Measurements from ENCODE around the gene SLC7A14. TPM values are rescaled to one million over a fixed set of nuclear protein-coding genes. Genes with fewer than 3 reads are reported as not detected.

SLC7A14 gene
- total and polyA plus RNA-seq, 2 of the 4 experiments (the other 2 are of a cell fraction), result 2.7 to 6.8 TPM

DNA sequence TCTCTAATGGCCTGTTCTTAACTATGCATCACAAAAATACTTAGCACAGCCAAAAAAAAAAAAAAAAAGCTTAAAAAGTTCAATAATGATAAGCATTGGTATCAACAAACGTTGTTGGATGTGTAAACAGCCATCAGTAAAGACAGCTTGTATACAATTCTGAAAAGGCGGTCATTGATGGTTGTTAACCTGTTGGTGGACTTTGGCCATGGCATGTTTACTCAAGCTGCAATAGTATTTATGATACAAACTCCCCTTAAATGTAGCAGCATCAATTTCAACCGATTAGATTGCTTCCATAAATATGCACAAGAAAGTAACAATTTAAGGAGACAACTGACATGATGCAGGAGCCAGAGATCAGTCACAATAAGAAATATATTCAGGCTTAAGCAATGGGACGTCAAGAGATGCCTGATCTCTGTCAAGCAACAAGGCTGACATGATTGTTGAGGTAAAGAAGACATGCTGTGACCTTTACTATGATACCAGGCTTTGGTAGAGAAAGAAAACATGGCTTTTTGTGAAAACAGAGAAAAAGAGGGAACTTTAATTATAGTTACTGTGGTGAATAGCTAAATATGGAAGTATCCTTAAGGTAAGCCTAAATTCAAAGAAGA is 14.2 kb upstream of the SLC7A14 start:
- H3K4ac ChIP-seq (ENCODE audit: low read depth, low read length), result no peak overlapping the region
- H3K9me1 ChIP-seq (ENCODE audit: insufficient read depth, low read length), result no peaks in the 10 kb centered on the region
- H4K8ac ChIP-seq (ENCODE audit: low read depth in 2 of 2, low read length in 2 of 2), result no peak overlapping the region
- H4K20me1 ChIP-seq (ENCODE audit: insufficient read depth, low read length), result no peaks in the 10 kb centered on the region
- H3K4me3 ChIP-seq (ENCODE audit: insufficient read depth, low read depth, low read length), result no peak overlapping the region
- H3K27me3 ChIP-seq (ENCODE audit: control insufficient read depth, insufficient read depth, low read length), result no peaks in the 10 kb centered on the region; the same call in 1 of the 2 replicates
- H2AK5ac ChIP-seq (ENCODE audit: low read depth, low read length), result no peak overlapping the region
- DNase-seq (no peak), ATAC-seq (ENCODE audit: low read depth) (no peak)
- no peaks in the 10 kb centered on the region for H3K36me3 ChIP-seq (ENCODE audit: control insufficient read depth, insufficient read depth, low read length)
- H2BK120ac ChIP-seq (ENCODE audit: low read depth, low read length), result no peak overlapping the region
- BruUV-seq (replicated peaks), result no TSS peak
- no peaks in the 10 kb centered on the region for H3K4me1 ChIP-seq (ENCODE audit: control insufficient read depth, insufficient read depth, low read length)
- no peak overlapping the region for H3K18ac ChIP-seq (ENCODE audit: low read depth, low read length)
- H3K56ac ChIP-seq (ENCODE audit: extremely low read depth, insufficient read depth, low read length), result no peak overlapping the region
- H3K79me1 ChIP-seq (ENCODE audit: low read depth in 1 of 2, low read length in 2 of 2), result no peaks in the 10 kb centered on the region
- H2BK15ac ChIP-seq (ENCODE audit: low read depth, low read length), result no peak overlapping the region
- H3K23ac ChIP-seq (ENCODE audit: low read depth, low read length), result no peak overlapping the region
- H3K27ac ChIP-seq (ENCODE audit: insufficient read depth, low read length), result no peak overlapping the region
- H3K4me2 ChIP-seq (ENCODE audit: low read depth, low read length), result no peak overlapping the region
- H4K5ac ChIP-seq (ENCODE audit: low read depth, low read length), result no peak overlapping the region
- intact Hi-C loops (cut with micrococcal nuclease), result no loop called here
- no CpG with 5 or more reads among the region's 4 CpGs for WGBS, 2 experiments (ENCODE audit: extremely low coverage in 2 of 2, insufficient read length in 1 of 2)
- no peak overlapping the region for H3K9ac ChIP-seq (ENCODE audit: low read depth, low read length)
- H2BK20ac ChIP-seq (ENCODE audit: low read depth, low read length), result no peak overlapping the region
- no peak overlapping the region for H4K91ac ChIP-seq (ENCODE audit: insufficient read depth, low read depth, low read length)
- no peak overlapping the region for H3K14ac ChIP-seq (replicated peaks; ENCODE audit: low read depth, low read length)
- H2BK5ac ChIP-seq (ENCODE audit: low read depth, low read length, poor library complexity, severe bottlenecking), result no peak overlapping the region
- no peak overlapping the region for H2AFZ ChIP-seq (replicated peaks; ENCODE audit: low read length, poor library complexity)
- CTCF ChIA-PET, result interaction anchor here (0.6 kb wide), 1 partner anchor 47 kb away, joined by 6 read pairs; no protein-coding TSS in a partner anchor
- no peak for TF ChIP-seq MAFK (IDR thresholded peaks at IDR 0.05; ENCODE audit: low read depth, low read length)
- no peak for TF ChIP-seq ELK1 (IDR thresholded peaks at IDR 0.05; ENCODE audit: borderline replicate concordance, low read depth, low read length)
- no peak for TF ChIP-seq RFX5 (IDR thresholded peaks at IDR 0.05; ENCODE audit: low read depth, low read length)
- no peak for TF ChIP-seq NFE2L2 (IDR thresholded peaks at IDR 0.05; ENCODE audit: low read depth, low read length)
- no peak for TF ChIP-seq CEBPB (IDR thresholded peaks at IDR 0.05; ENCODE audit: low read depth, low read length)
- TF ChIP-seq CTCF (conservative IDR thresholded peaks at IDR 0.05; ENCODE audit: low read depth, low read length), result no peak
- POLR2A ChIA-PET (ENCODE audit: unreplicated experiment), result no interaction called here
- dilution Hi-C loops (cut with HindIII; ENCODE audit: low sequenced_read_pairs, unreplicated experiment), result no loop called here
- no peak overlapping the region for H2AK9ac ChIP-seq (replicated peaks; ENCODE audit: low read depth, low read length, poor library complexity)
- in situ Hi-C loops (cut with MboI; ENCODE audit: low sequenced_read_pairs), result no loop called here
- no peaks in the 10 kb centered on the region for H3K9me3 ChIP-seq (ENCODE audit: control insufficient read depth, insufficient read depth, low read length)

All from IMR-90 (cell line).